Naive thymus-derived CD8-positive, alpha-beta T cell (primary cell): Measurements from ENCODE around the gene NGLY1. TPM values are rescaled to one million over a fixed set of nuclear protein-coding genes. Genes with fewer than 3 reads are reported as not detected.

Experiments
- ATAC-seq, 2 donors: fragments of 150-1000 bp; cut with Tn5 transposase in 1 of 2; sonication (Bioruptor Pico), chemical (Tn5 transposase) in 1 of 2; 1 replicate in 1 of 2; 2 replicates in 1 of 2; pipeline ENCODE4 v1.10.0; 2021; ENCODE audit warnings: mild to moderate bottlenecking in 2 of 2, moderate library complexity in 2 of 2
- POLR2A ChIA-PET: fragments of 350-600 bp; sonication (Branson Sonifier 250); formaldehyde crosslinking; loops from one replicate; lab custom pipeline; 2021; ENCODE audit warnings: antibody characterized with exemption; lab: Charles Lee
- DNase-seq, 10 donors: peaks; one replicate each; pipeline versions ENCODE4 v3.0.0 to v3.0.0-alpha.2; 2020 to 2022
- H3K27ac Mint-ChIP-seq, 10 donors: one replicate each; pipeline ENCODE4 v1.8.0; 2020 to 2022; ENCODE audit warnings: mild to moderate bottlenecking in 10 of 10, mixed read lengths in 10 of 10, moderate library complexity in 4 of 10, inconsistent platforms in 1 of 10
- H3K27me3 Mint-ChIP-seq, 5 donors: one replicate each; pipeline ENCODE4 v1.8.0; 2021 to 2022; ENCODE audit warnings: mixed read lengths in 5 of 5
- H3K36me3 Mint-ChIP-seq, 3 donors: one replicate each; pipeline ENCODE4 v1.8.0; 2020 to 2022; ENCODE audit warnings: mixed read lengths in 3 of 3, mild to moderate bottlenecking in 2 of 3, inconsistent platforms in 1 of 3
- H3K4me1 Mint-ChIP-seq, 4 donors: one replicate each; pipeline ENCODE4 v1.8.0; 2021 to 2022; ENCODE audit warnings: mixed read lengths in 4 of 4
- H3K4me3 Mint-ChIP-seq, 10 donors: one replicate each; pipeline ENCODE4 v1.8.0; 2020 to 2022; ENCODE audit warnings: mild to moderate bottlenecking in 10 of 10, mixed read lengths in 10 of 10, moderate library complexity in 6 of 10, inconsistent platforms in 1 of 10
- H3K9me3 Mint-ChIP-seq, 9 donors: one replicate each; pipeline ENCODE4 v1.8.0; 2020 to 2022; ENCODE audit warnings: mixed read lengths in 9 of 9, mild to moderate bottlenecking in 3 of 9, inconsistent platforms in 1 of 9, moderate library complexity in 1 of 9
- polyA plus RNA-seq, 3 donors: library from polyadenylated mRNA; unstranded; fragments of 300-500 nt; fragmentation: Illumina TruSeq; gene quantifications; one replicate each; pipeline ENCODE4 v1.2.3, GENCODE V29; 2021
- total RNA-seq, 8 experiments: library from RNA in 2 of 8; stranded (reverse) in 2 of 8; gene quantifications; one replicate each; pipeline ENCODE4 v1.2.3 and lab custom pipeline; 2021 to 2026

NGLY1 gene
- total and polyA plus RNA-seq, 5 experiments from 2014 or later, result 33.4 to 92.4 (median 52.0) TPM

DNA sequence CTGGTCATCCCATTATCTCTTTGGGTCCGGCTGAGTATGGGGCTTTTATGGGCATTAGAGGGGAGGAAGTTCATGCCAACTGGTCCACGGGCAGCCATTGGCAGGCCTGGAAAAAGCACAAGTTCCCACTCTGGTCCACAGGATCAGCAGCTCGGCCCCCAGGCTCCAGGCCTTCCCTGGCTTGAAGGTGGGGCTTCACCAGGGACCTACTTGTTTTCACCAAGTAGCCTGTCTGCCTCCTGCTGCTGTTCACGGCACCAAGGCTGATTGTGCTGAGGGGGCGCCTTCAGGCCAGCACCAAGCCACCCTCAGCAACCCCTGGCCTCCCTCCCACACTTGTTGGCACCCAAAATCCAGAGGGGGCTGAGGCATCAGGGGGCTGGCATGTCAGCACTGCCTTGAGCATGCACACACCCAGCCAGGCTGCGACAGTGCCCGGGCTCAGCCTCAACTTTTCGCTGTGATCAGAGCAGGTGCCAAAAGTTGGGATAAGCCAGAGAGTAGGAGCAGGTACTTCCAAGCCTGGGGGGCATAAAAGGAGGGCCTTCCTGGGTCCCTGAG is 109.4 kb downstream of the NGLY1 start:
- peaks cover 0 to 5% (median 0%) of the 10 kb centered on the region in 3 donors for H3K36me3 Mint-ChIP-seq
- ATAC-seq (no peak), DNase-seq (no peak)
- peaks cover 1 to 7% (median 3%) of the 10 kb centered on the region in 4 donors for H3K4me1 Mint-ChIP-seq
- no peak overlapping the region for H3K27ac Mint-ChIP-seq
- no peaks in the 10 kb centered on the region for H3K9me3 Mint-ChIP-seq
- no peaks in the 10 kb centered on the region for H3K27me3 Mint-ChIP-seq
- POLR2A ChIA-PET, result no interaction called here
- H3K4me3 Mint-ChIP-seq, result no peak overlapping the region

Other genes with a start within 250 kb of the NGLY1 start
- gene TOP2B, start 118.5 kb downstream of the NGLY1 start, total RNA-seq, result 100 to 1,000 TPM; 187 to 199 TPM
- gene TOP2B, start 118.5 kb downstream of the NGLY1 start, polyA plus RNA-seq, result 100 to 1,000 TPM in 1 of 3 donors, 10 to 100 TPM in 2; 65.7 to 122 (median 79.4) TPM
- 10 to 100 TPM; 12.3 to 13.6 TPM for gene OXSM, start 6.6 kb upstream of the NGLY1 start, total RNA-seq
- 10 to 100 TPM; 10.3 to 14.4 (median 11.4) TPM for gene OXSM, start 6.6 kb upstream of the NGLY1 start, polyA plus RNA-seq